ENCODE measurements around the gene FBXO31.

Gene FBXO31

DNA sequence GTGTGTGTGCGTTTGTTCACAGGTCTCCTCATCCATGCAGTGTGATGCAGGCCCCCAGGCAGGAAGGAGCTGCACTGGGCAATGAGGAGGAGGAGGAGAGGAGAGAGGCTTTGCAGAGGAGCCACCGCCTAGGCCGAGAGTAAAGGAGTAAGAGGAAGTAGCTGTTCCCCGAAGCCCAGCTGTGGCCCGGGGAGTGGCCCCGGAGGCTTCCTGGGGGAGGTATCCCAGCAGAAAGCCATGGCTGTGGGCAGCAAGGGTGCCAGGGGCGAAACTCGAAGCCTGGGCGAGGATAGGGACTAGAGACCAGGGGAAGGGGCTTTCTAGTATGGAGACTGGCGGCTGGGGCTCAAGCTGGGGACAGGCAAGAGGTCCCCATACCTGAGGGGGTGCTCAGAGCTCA, 78.6 kb downstream of the FBXO31 start:
- no peak for DNase-seq

DNA sequence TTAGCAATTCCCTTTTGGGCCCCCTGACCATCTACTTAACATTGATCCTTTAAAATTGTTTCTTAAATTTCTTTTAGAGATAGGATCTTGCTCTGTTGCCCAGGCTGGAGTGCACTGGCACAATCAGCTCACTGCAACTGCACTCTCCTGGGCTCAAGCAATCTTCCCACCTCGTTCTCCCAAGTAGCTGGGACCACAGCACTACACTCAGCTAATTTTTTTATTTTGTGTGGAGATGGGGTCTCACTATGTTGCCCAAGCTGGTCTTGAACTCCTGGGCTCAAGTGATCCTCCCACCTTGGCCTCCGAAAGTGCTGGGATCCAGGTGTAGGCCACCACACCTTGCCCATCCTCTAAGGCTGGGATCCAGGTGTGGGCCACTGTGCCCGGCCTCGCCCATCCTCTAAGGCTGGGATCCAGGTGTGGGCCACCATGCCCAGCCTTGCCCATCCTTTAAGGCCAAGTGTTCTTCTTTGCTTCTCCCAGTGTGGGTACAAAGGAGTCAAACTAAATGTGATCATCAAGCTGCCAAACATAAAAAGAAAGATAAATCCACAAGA, 79.5 kb downstream of the FBXO31 start:
- DNase-seq: no peak

DNA sequence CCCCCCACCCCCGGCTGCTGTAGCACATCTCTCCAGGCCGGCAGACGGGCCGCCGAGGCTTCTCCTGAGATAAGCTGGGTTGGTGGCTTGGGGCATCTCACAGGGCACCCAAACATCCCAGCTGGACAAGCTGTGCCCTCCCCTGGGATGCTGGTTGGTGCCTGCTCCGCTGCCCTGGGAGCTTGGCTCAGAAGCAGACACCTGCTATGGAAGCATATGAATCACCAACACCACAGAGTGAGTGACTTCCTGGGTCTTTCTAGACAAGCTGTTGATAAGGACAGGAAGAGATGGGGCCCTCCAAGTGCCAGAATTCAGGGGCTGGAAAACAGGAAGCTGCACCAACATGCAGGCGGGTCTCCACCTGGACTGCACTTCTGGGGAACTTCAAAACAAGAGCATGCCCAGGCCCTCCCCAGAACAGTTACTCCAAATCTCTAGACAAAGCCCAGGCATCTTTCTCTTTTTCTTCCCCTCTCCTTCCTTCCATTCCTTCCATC, 80.1 kb downstream of the FBXO31 start:
- DNase-seq: no peak

DNA sequence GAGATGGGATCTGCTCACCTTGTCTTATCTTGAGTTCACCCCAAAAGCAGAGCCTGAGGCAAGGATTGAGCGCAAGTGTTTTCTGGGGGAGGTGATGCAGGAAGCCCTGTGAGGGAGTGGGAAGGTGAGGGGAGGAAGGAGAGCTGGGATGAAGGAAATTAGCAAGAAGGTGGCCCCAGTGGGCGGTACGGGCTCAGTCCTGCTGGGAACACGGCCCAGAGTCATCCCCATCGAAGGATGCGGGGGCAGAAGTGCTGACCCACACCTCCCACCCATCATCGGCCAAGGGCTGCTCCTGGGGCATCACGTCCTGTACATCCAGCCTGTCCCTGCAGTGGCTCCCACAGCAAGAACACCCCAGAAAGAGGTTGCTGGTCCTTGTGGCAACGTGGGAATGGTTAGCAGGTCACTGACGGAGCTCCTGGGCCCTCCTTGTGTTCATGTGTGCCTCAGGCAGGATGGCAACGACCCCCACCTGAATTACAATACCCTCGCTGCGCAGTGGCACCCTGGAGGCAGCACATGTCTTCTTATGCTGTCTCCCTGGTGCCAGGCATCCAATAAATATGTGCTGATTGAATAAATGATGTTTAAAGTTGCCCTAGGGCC, 84.6 kb downstream of the FBXO31 start:
- DNase-seq: no peak

DNA sequence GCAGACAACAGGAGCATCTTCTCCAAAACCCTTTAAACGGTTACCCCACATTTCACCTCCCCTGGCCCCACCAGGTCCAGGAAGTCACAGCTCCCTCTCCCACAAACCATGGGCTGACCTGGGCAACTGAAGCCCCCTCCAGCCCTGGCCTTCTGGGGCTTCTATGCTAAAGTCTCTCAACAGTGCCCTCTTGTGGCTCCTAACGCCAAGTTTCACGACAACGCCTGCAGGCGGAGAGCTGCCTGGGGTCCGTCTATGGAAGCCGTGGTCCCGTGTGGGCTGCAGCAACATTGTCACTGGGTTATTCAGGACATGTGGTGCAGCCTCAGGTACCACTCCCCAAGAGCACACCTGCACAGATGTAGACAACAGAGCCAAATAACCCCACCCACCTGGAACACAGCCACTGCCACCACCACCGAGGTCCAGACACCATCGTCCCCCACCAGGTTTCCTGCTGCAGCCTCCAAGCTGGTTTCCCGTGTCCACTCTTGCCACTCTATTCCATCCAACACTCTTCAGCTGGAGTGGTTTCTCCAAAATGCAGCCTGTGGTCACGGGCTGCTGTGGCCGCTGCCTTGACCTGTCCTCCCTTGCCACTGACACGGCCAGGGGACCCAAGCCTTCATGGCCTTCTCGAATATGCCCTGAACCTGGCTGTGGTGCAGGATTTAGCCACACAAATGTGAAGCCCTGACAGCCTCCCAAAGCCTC, 85.5 kb downstream of the FBXO31 start:
- DNase-seq: peak; percentile 27 to 32

DNA sequence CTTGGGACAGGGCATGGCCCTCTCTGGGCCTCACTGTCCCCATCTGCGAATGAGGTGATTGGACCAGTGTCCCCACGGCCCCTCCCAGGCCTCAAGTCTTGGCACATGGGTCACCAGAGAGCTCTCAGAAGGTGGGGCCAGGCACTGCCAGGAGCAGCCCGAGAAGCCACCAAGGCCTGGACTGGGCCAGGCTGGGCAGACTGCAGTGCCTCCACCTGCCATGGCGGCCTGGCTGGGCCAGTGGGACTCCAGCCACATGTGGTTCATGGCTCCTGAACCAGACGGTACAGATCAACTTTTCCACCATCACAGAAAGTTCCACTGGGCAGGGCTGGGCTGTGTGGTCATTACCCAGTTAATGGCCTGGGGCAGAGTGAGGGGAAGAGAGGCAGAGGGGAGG, 86.2 kb downstream of the FBXO31 start:
- DNase-seq: no peak

DNA sequence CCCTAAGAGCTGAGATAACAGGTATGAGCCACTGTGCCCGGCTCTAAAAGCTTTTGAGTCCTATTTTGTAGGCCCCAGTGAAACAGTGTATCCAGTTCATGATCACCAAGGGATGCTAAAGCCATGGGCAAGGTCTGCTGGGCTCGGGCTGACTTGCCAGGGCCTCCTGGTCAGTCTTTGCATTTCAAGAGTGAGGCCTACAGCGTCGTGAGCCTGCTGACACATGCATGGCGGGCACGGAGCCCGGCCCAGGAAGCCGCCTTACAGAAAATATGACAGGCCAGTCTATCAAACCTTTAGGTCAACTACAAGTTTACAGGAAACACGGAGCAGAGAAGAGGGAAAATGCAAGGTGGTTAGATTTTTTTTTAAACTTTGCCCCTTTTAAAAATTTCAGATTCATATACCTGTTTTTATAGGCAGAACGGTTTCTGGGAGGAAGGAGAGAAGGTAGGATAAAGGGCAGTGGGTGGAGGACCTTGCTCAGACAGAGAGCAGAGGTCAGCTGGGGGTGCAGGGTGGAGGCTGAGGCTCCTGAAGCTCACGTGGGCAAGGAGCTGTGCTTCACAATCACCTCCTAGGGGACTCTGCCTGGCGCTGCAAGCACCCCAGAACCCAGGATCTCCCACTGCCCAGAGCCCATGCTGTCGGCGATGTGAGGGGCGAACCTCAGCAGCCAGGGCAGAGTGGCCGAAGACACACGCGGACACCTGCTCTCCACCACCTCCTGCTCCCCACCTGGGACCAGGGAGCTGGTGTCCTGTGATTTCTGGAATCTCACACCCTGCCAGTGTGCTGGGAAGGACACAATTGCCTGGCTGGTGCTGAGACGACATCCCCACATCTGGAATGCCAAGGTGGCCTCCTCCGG, 87.7 kb downstream of the FBXO31 start:
- DNase-seq: no peak

DNA sequence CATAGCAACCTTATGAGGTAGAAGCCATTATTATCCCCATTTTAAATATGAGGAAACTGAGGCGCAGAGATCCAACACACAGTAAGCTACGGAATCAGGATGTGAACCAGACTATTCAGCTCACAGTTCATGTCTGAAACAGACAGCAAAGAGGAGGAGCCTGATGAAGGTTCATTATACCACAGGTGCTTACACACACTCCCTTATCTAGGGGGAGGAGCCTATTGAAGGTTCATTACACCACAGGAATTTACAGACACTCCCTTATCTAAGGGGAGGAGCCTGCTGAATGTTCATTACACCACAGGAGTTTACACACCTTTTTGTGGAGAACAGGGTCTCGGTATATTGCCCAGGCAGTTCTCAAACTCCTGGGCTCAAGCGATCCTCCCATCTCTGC, 88.3 kb downstream of the FBXO31 start:
- DNase-seq: no peak

DNA sequence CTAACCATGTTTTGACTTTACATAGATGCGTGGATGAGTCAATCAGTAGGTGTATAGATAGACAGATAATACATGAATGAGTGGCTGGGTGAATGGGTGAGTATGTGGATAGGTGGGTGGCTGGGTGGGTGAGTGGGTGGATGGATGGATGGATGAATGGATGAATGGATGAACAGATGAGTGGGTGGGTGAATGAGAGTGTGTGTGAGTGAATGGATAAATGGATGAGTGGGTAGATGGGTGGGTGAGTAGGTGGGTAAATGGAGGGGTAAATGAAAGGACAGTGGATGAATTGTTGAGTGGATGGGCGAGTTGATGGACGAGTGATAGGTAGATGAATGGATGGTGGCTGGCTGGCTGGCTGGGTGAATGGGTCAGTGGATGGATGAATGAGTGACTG, 89.6 kb downstream of the FBXO31 start:
- DNase-seq: no peak

DNA sequence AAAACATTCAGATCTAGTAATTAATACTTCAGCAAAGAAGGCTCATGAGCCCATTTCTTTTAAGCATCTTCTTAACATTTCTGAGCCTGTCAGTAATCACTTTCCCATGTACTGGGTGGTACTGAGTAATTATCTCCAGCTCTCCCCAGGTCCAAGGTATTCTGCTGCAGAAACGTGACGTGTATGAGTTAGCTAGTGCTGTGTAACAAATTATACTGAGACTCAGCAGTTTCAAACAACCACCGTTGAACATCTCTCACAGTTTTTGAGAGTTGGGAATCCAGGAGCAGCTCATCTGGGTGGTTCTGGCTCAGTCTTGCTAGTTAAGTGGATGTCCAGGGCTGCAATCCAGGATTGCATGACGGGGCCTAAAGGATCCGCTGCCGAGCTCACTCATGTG, 91.6 kb downstream of the FBXO31 start:
- DNase-seq: no peak

DNA sequence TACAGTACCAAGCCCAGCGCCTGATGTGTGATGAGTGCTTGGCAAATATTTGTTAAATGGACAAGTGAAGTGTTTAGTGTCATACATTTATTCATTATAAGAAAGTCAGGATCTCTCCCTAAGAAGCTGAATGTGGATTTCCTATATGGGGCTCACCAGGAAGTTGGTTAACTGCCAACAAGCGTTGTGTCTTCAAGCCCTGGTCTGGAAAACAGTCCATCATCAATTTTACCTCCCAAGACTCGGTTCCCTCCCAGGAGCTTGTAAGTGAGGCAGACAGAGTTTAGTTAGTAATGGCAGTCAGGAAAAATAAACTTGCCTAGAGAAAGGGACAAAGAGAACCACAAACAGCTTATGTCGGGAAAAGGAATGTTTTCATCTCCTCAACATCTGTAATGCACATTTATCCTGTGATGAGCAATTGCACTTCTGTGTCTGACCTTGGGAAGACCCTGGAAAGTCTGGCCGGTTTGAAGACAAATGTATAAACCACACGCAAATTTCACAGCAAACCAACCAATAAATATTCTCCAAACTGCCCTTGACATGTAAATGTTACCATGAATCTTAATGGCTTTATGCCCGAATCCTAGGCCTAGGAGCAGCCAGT, 94.7 kb downstream of the FBXO31 start:
- no peak for DNase-seq

DNA sequence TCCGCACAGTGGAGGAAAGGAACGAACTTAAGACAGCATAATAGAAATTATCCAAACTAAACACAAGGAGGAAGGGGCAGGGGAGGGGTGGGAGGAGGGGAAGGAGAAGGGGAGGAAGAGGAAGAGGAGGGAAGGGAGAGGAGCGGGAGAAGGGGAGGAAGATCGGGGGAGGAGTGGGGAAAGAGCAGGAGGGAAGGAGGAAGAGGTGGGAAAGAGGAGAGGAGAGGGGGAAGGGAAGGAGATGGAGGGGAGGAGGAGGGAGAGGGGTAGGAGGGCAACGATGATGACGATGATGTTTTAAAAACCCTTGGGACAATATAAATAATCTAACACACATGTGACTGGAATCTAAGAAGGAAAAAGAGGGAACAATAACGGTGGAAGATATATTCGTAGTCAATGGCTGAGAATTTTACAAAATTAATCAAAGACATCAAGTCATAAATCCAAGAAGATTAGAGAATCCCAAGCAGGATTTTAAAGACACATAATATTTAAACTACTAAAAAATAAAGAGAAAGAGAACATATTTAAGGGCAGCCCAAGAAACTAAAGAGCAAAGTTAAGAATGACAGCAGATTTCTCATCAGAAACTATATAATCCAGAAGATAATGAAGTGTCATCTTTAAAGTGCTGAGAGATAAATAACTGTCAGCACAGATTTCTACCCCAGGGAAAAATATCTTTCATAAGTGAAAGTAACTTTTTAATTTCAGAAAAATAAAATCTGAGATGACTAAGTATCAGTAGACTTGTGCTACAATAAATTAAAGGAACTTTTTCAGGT, 96.5 kb downstream of the FBXO31 start:
- DNase-seq: no peak

DNA sequence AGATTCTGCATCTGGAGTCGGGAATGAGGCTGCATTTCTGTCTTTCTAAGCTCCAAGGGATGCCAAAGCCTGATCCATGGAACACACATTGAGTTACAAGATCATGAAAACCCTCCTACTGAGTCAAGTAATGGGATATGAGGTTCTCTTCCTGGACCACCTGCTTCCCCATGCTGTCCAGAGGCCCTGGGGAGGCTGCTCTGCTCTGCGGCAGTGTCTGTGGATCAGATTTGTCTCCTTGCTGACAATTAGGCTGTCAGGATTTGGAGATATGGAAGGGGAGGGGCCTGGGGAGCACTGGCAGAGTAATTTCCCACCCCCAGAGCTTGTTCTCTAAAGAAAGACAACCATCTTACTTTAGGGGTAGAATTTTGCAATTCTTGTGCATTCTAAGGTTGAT, 99.4 kb downstream of the FBXO31 start:
- no peak for DNase-seq

DNA sequence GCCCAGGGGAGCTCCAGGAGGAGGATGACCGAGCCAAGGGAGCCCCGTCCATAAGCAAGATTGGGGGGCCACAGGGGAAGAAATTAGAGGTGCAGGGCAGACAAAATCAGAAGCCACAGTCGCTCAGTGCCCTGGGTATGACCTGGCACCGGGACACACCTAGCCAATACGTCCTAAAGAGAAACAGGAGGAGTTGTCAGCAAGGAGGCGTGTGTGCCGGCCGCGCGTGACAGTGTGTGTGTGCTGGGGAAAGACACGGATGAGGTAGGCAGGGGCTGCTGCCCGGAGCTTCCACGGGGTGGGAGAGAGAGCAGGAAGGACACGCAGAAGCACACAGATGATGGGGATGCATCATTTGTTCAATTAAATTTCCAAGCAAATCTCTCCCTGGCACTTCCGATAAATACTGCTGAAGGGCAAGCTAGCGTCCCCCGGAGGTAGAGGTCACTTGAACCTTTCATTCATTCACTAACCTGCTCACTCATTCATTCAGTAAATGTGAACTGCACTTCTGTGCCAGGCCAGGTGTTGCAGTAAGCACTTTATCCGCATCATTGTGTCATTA, 104.4 kb downstream of the FBXO31 start:
- no peak for DNase-seq

DNA sequence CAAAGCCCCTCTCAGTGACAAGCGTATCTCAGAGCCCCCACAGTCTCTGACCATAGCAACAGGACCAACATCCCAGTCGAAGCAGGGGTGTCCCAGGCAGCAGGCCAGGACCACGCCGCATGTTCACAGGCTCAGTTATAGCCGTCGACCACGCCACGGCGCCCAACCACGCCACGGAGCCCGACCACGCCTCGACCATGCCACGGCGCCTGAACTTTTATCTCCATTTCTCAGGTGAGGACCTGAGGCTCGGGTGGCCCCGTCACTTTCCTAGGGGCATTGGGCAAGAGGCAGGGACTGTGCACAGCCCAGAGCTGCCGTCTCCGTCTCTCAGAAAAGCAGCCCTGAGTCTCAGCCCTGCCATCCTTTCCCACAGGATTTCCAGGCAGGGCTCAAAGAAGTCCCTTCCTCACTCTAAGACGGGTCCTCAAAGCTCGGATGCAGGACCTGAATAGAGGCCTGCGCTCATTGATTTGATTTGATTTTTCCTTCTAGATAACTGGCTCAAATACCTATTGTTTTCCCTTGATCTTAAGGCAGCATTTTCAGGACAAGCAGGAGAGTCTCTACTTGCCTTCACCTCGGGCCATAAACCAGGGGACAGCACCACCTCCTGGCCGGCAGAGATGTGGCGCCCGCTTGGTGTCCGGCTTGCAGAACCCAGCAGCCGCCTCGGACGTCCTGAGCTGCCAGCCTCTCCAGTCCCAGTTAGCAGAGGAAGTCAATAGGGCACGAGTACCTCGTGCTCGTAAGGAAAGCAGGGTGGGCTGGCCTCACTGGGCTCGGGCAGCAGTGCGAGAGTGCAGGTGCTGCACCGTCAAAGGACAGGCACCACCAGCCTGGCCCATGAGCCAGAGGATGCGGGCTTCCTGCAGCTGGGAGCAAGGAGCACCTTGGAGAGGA, 105.1 kb downstream of the FBXO31 start:
- peak; percentile 43 to 58 for DNase-seq

Data from stimulated activated CD4-positive, alpha-beta T cell treated with anti-CD3 and anti-CD28 coated beads, Interleukin-2, amount 100 ng/mL, for 48 hours (primary cell).